OCI-LY3 (cell line): ENCODE measurements around the gene ADGRB3.

Experiments used
- H2AFZ ChIP-seq: fragments of 200-600, 300-600 bp; shearing (Covaris generic); 2 replicates; pipeline ENCODE4 v1.6.0; 2014; ENCODE audit warnings: antibody characterized with exemption, low read depth, low read length
- H3K27ac ChIP-seq: fragments of 200-600, 300-600 bp; sonication (generic); 2 replicates; pipeline ENCODE4 v1.5.1; 2014; ENCODE audit warnings: mild to moderate bottlenecking, low read length, moderate library complexity, mixed read lengths
- H3K27me3 ChIP-seq: fragments of 200-600, 300-600 bp; sonication (generic); 2 replicates; pipeline ENCODE4 v1.6.1; 2014; ENCODE audit warnings: low read depth, low read length, mixed read lengths
- H3K36me3 ChIP-seq: fragments of 200-600, 300-600 bp; sonication (generic); replicated peaks from 2 replicates; pipeline ENCODE3; 2014; ENCODE audit warnings: low read depth, low read length, mixed read lengths
- H3K4me1 ChIP-seq: fragments of 300-600, 200-600 bp; sonication (generic); 2 replicates; pipeline ENCODE4 v1.6.1; 2014; ENCODE audit warnings: low read length, mixed read lengths
- H3K4me2 ChIP-seq: fragments of 200-600, 300-600 bp; sonication (generic); 2 replicates; pipeline ENCODE4 v1.6.1; 2014; ENCODE audit warnings: low read length, mixed read lengths
- H3K4me3 ChIP-seq: fragments of 300-600, 200-600 bp; sonication (generic); 2 replicates; pipeline ENCODE4 v1.5.1; 2014; ENCODE audit warnings: antibody characterized with exemption, mild to moderate bottlenecking, low read length, moderate library complexity
- H3K79me2 ChIP-seq: fragments of 300-600, 200-600 bp; shearing (Covaris generic); 2 replicates; pipeline ENCODE4 v1.6.1; 2014; ENCODE audit warnings: mild to moderate bottlenecking, low read length, mixed read lengths
- H3K9ac ChIP-seq: fragments of 300-600, 200-600 bp; shearing (Covaris generic); 2 replicates; pipeline ENCODE4 v1.6.0; 2014; ENCODE audit warnings: mild to moderate bottlenecking, low read length, moderate library complexity
- H3K9me3 ChIP-seq: fragments of 200-600, 300-600 bp; shearing (Covaris generic); 2 replicates; pipeline ENCODE4 v1.6.1; 2014; ENCODE audit warnings: low read length, mixed read lengths; ENCODE audit not compliant: insufficient read depth
- H4K20me1 ChIP-seq: fragments of 200-600, 300-600 bp; sonication (generic); 2 replicates; pipeline ENCODE4 v1.6.1; 2016; ENCODE audit warnings: low read length, mixed read lengths; ENCODE audit not compliant: insufficient read depth
- EZH2phosphoT487 ChIP-seq: fragments of 200-600 bp; shearing (Covaris generic); IDR thresholded peaks from 2 replicates; pipeline ENCODE4 v1.6.1; 2018; ENCODE audit warnings: antibody characterized with exemption, mixed run types, low read depth
- TF ChIP-seq, protein P1 (sequence below): fragments of 200-600, 300-600 bp; sonication (generic); IDR thresholded peaks from 2 replicates; pipeline ENCODE4 v1.5.1; 2014; ENCODE audit warnings: antibody characterized with exemption, low read length, low read depth

ADGRB3 gene

DNA sequence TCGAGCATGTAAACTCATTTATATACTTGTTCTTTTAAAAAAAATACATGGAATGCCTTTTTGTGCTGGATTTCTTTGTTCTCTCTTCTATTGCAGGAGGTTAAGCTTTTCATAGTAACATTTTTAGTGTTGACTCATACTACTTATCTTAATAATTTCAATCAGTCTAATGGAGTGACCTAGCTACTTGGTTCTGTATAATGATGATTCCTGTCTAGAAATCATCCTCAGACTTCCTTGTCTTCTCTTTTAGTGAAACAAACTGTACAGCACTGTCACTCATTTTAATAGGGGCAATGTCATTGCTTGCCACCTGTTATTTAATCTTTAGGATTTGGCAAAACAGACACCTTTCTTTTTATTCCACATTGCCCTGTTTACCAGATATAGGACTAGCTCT lies 62.3 kb downstream of the ADGRB3 start:
- Histone ChIP-seq H3K9me3 (no peaks in the 10 kb centered on the region), H3K4me2 (no peak overlapping the region), H3K9ac (no peak overlapping the region), H2AFZ (no peak overlapping the region), H3K36me3 (no peaks in the 10 kb centered on the region), H4K20me1 (no peaks in the 10 kb centered on the region), H3K27ac (no peak overlapping the region), H3K4me3 (no peak overlapping the region), H3K4me1 (no peaks in the 10 kb centered on the region), H3K27me3 (no peaks in the 10 kb centered on the region), H3K79me2 (no peaks in the 10 kb centered on the region)
- TF ChIP-seq, protein P1, sequence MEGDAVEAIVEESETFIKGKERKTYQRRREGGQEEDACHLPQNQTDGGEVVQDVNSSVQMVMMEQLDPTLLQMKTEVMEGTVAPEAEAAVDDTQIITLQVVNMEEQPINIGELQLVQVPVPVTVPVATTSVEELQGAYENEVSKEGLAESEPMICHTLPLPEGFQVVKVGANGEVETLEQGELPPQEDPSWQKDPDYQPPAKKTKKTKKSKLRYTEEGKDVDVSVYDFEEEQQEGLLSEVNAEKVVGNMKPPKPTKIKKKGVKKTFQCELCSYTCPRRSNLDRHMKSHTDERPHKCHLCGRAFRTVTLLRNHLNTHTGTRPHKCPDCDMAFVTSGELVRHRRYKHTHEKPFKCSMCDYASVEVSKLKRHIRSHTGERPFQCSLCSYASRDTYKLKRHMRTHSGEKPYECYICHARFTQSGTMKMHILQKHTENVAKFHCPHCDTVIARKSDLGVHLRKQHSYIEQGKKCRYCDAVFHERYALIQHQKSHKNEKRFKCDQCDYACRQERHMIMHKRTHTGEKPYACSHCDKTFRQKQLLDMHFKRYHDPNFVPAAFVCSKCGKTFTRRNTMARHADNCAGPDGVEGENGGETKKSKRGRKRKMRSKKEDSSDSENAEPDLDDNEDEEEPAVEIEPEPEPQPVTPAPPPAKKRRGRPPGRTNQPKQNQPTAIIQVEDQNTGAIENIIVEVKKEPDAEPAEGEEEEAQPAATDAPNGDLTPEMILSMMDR, result no peak
- no peak for TF ChIP-seq EZH2phosphoT487

DNA sequence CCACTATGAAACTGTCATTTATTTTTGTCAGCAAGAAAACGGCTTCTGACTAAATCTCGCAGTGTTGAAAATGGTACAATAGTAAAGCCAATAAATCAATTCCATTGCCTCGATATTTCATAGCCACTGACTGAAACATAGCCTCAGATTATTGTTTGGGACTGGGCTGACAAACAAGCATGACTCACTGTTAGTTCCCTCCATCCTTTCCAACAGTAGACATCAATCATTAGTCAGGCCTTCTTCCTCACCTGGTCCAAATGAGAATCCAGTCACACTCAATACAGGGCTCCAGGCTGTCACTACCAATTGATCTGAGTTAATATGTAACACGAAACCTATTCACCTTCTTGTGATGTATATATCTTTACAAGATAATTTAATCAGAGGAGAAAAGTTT lies 66.1 kb downstream of the ADGRB3 start:
- Histone ChIP-seq H3K9me3 (no peaks in the 10 kb centered on the region), H3K4me1 (no peaks in the 10 kb centered on the region), H3K4me3 (no peak overlapping the region), H3K4me2 (no peak overlapping the region), H3K9ac (no peak overlapping the region), H3K36me3 (no peaks in the 10 kb centered on the region), H2AFZ (no peak overlapping the region), H3K27ac (no peak overlapping the region), H3K27me3 (no peaks in the 10 kb centered on the region), H3K79me2 (no peaks in the 10 kb centered on the region), H4K20me1 (no peaks in the 10 kb centered on the region)
- TF ChIP-seq, protein P1, result no peak
- no peak for TF ChIP-seq EZH2phosphoT487

DNA sequence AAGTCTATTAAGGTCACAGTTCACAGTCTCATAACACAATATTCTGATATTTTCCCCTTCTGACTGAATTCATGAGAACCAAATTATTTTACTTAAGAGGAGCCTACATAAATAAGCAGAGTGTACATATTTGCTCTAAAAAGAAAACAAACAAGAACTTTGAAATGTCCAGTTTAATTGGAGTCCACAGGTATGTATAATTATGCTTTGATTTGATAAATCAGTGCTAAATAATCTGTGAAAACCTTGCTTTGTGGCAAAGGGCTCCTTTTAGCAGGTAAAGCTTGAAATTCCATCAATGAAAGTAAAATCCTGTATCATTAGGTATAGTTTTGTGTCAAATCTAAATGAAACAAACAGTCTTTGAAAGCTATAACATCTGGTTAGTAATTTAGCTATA lies 69.4 kb downstream of the ADGRB3 start:
- no peak overlapping the region for H3K4me2 ChIP-seq

DNA sequence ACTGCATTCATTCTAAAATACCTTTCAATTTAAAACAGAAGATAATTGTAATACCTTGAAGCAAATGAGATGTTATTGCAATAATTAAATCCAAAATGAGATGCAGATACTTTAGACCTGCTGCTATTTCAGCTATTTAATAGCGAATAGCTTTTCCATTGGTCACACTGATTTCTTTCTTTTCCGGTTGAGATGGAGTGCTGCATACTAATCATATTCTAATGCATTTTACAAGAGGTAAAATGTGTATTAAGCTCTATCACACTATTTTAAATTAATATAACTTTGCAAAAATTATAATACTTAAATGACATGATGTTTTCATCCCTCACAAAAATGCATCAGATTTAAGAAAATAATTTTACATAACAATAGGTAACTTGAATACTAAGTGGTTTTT lies 74.0 kb downstream of the ADGRB3 start:
- Histone ChIP-seq H3K9me3 (no peaks in the 10 kb centered on the region), H3K27me3 (no peaks in the 10 kb centered on the region), H3K79me2 (no peaks in the 10 kb centered on the region), H3K9ac (no peak overlapping the region), H3K4me3 (no peak overlapping the region), H2AFZ (no peak overlapping the region), H3K36me3 (no peaks in the 10 kb centered on the region), H3K27ac (no peak overlapping the region), H3K4me2 (no peak overlapping the region), H3K4me1 (no peaks in the 10 kb centered on the region), H4K20me1 (no peaks in the 10 kb centered on the region)
- no peak for TF ChIP-seq EZH2phosphoT487
- TF ChIP-seq, protein P1, result no peak

More for the DNA sequence above, 69.4 kb downstream of the ADGRB3 start:
- H3K9me3 ChIP-seq, result no peaks in the 10 kb centered on the region
- no peak overlapping the region for H3K9ac ChIP-seq
- no peaks in the 10 kb centered on the region for H3K27me3 ChIP-seq
- no peak overlapping the region for H3K4me3 ChIP-seq
- H3K4me1 ChIP-seq, result no peaks in the 10 kb centered on the region
- no peaks in the 10 kb centered on the region for H3K36me3 ChIP-seq
- TF ChIP-seq EZH2phosphoT487, result no peak
- TF ChIP-seq, protein P1, result no peak
- H2AFZ ChIP-seq, result no peak overlapping the region
- H3K27ac ChIP-seq, result no peak overlapping the region
- no peaks in the 10 kb centered on the region for H4K20me1 ChIP-seq
- no peaks in the 10 kb centered on the region for H3K79me2 ChIP-seq
